HG03135 (cell line): ENCODE results near the gene ALPL.

Source experiments
- ATAC-seq: cut with Tn5 transposase; IDR thresholded peaks from one replicate; pipeline ENCODE4 v1.9.1; 2021; ENCODE audit warnings: mild to moderate bottlenecking, moderate library complexity; ENCODE audit not compliant: unreplicated experiment

ALPL gene

DNA sequence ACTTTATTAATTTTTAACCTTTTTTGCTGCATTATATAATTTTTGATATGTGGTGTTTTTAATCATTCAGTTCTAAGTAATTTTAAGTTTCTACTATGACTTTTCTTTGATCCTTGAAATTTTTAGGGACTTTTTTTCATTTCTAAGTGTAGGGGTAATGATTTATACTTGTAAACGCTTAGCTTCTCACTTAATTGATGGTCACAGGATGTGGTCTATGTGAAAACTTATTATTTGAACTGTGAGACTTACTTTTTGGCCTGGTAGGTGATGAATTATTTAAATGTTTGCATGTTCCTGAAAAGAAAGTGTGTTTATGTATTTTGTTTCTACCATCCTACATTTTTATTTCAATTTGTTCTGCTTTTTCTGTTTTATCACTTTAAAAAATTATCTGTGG lies 17.2 kb downstream of the ALPL start:
- no peak for ATAC-seq

GRCh38 chr1:21530368-21531016 lies 21.3 kb downstream of the ALPL start:
- no peak for ATAC-seq

- no peak for ATAC-seq
Measured at GRCh38 chr1:21531241-21531640, 22.0 kb downstream of the ALPL start.

DNA sequence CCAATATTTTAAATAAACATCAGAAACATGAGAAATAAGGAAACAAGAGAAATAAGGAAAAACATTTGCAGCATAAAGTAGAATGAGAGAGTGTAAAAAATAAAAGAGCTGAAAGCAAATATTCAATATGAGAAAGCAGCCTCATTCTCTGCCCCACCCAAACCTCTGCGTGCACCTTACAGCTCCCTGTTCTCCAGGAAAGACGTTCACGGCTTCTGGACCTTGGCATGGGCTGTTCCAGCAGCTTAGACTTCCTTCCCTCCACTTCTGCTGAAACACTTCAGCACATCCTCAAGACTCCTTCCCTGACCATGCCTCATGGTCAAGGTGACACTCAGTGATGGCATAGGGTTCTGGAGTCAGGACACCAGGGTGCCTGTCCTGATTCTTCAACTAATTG lies 23.3 kb downstream of the ALPL start:
- no peak for ATAC-seq

DNA sequence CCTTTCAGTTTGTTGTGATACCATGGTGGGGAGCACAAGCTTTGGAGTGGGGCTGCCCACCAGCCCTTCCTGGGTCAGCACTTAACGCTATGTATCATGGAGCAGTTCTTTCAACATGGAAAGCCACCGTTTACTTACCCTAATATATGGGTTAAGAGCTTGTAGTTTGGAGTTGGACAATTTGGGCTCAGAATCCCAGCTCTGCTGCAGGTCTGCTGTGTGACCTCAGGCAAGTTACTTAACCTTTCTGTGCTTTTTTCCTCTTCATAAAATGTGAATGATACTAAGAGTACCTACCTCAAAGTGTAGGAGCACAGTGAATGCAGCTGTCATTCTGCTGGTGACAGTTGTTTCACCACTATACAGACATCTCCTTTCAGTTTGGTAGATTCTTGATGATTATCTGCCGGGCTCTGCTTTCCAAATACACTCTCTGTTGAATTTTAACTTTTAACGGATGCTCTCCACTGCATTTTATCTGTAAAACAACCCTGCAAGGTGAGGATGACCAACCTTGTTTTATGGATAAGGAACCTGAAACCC lies 23.8 kb downstream of the ALPL start:
- no peak for ATAC-seq

DNA sequence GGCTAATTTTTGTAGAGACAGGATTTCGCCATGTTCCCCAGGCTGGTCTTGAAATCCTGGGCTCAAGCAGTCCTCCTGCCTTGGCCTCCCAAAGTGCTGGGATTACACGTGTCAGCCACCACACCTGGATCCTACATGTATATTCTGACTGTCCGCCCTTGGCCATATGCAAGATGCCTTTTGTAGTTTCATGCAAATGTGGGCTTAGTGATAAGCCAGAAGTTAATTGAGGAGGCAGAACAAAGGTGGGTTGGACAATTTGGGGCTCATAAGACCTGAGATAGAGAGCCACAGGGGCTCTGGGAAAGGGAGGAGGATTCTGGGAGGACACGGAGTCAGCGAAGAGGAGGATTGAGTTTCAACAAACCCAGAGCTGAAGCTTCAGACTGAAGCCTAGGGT lies 24.9 kb downstream of the ALPL start:
- ATAC-seq, result no peak

DNA sequence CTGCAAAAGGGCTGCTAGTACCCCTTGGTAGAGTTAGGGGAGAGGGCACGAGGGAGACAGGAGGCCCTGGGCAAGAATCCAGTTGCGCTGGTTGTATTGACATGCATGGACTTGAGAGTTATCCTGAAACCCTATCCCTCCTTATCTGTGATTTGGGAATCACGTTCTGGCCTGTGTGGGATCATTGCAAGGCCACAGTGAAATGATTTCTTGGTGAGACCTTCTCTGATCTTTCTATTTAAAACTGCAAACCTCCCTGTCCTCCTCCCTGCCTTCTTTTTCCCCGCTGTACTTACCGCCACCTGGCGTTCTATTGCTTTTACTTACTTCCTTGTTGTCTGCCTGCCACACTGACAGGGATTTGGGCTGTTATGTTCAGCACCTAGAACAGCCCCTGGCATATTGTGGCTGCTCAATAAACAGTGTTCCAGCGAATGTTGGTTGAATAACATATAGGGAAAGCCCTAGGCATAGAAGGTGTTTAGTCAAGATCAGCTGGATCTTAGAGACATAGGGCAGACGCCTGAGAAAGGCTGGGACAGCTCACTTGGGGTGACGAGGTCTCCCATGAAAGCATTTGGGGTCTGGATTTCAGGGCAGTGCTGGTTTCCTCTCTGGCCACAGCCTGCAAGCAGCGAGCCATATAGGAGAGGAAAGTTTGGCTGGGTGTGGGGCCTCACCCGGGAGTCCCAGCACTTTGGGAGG lies 25.6 kb downstream of the ALPL start:
- no peak for ATAC-seq

GRCh38 chr1:21536218-21536617 lies 27.0 kb downstream of the ALPL start:
- no peak for ATAC-seq

GRCh38 chr1:21537511-21537931 lies 28.3 kb downstream of the ALPL start:
- ATAC-seq, result no peak

- ATAC-seq, result no peak
Measured at GRCh38 chr1:21537932-21538630, 28.9 kb downstream of the ALPL start.

- ATAC-seq, result no peak
Measured at GRCh38 chr1:21539933-21540332, 30.7 kb downstream of the ALPL start.

DNA sequence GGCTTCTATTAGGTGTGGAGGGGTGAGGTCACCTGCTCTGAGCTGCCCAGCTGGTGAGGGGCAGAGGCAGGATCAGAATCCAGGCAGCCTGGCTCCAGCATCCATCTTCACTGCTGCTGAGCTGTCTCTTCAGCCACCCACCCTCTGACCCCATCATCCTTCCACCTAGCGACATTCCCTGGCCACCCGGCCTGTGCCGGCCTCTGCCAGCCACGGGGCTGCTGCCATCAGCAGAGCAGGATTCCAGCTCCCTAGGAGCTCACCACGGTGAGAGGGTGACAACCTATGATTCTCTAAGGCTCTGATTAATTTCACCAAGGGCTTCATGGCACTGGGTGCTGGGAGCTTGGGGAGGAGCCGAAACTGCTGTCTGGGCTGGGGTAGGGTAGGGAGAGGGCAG lies 32.1 kb downstream of the ALPL start:
- ATAC-seq, result no peak

- ATAC-seq, result no peak
Measured at GRCh38 chr1:21541835-21542234, 32.6 kb downstream of the ALPL start.

DNA sequence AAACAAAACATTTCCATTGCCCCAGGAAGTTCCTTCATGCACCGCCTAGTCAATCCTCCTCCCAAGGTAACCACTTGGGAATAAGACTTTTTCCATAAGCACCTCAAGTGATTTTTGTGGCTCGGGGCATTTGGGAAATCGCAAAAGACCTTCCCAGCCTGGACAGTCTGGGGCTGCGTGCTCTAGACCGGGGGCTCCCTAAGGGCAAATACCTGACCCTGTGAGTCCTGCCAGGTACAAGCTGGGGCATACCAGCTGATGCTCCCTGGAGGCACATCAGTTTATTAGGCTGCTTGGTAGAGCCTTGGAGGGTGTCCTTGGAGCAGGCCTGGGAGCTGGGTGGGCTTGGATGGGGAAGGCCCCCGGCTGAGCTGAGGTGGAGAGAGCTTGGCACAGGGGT lies 34.4 kb downstream of the ALPL start:
- ATAC-seq, result no peak

DNA sequence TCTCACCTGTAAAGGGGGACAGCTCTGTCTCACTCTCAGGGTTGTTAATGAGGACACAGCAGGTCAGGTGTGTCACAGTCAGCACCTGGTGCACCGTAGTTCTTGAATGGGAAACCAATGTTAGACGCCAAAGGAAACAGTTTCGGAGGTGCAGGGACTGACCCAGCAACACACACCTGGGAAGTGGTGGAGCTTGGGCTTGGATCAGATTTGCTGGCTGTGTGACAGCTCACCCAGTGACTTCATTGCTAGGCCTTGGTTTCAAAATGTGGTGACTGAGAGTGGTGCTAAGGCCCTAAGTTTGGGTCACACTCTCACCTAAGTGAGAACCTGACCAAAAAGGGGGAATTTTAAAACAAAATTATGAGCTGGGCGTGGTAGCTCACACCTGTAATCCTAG lies 34.9 kb downstream of the ALPL start:
- ATAC-seq, result no peak

DNA sequence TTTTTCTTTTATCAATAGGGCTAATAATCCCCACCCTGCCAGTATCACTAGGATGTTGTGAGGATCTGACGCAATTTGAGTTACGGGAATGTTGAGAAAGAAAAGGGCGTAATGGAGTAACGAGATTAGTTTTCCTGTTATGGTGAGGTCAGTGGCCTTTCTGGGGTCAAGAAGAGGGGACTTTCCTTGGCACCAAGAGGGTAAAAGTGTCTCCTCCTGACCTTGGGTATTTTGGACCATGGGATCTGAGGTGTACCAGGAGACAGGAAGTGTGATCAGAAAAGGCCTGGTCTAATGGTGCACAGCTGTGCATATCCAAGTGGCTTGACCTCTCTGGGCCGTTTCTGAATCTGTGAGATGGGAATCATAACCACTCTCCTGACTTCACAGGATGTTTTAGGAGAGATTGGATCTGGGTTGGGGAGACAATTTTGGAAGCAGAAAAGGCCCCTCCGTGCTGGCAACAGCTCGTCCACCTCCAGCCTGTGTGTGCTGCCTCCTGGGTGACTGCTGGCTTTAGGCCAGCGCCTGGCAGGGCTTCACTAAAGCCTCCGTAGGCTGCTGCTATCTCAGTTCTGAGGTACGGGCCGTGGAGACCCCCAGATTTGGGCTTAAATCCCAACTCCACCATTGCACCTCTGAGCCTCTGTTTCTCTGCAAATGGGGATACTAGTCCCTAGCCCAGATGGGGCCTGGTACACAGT lies 37.1 kb downstream of the ALPL start:
- ATAC-seq, result no peak

DNA sequence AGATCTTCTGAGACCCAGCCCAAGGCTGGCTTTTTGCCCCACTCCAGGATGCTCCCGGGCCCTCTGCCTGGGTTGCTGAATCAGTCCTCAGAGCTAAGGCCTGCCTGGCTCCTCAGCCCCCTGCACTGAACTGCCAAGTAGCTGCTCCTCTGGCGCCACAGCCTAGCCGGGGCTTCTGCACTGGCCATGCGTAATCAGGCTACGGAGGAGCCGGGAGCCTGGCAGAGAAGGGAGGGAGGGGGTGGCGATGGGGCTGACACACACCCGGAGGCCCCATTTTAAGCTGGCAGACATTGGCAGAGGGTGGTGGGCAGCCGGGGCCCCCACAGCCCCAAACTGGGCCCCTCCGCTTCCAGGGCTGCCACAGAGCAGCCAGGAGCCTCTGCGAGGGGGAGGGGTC lies 38.7 kb downstream of the ALPL start:
- no peak for ATAC-seq

- no peak for ATAC-seq
Measured at GRCh38 chr1:21550097-21550496, 40.9 kb downstream of the ALPL start.

DNA sequence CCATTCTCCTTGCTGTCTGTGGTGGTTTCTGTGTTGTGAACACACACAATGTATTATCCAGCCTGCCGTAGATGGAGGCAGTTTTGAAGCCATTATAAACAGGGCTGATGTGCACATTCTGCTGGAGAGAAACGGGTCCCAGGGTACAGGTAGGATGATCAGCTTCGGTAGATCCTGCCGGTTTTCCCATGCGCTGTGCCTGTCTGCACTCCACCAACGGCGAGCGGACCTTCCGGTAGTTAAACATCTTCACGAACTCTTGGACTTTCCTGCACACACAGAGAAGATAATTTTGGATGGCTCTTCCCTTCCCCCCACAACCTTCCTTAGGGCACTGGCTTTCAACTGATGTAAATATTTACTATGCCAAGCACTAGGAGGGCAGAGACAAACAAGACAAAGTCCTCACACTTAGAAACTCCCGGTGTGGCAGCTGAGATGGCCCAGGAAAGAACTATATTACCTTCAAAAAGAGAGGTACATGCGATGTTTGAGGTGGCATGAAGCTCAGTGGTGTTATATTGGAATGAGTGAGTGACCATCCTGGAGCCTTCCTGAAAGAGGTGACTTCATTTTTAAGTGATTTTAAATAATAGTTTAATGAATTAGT lies 41.7 kb downstream of the ALPL start:
- ATAC-seq, result no peak

- no peak for ATAC-seq
Measured at GRCh38 chr1:21552715-21553114, 43.5 kb downstream of the ALPL start.
